HG03108 (cell line): ENCODE data around the gene ERCC2.
"Not testable (repeated sequence)": the region's sequence is repeated elsewhere in the genome, so short reads cannot be mapped to it uniquely, and the experiment has no call there.

Experiments used
- ATAC-seq: cut with Tn5 transposase; IDR thresholded peaks from one replicate; pipeline ENCODE4 v1.9.1; 2021; ENCODE audit warnings: moderate library complexity; ENCODE audit not compliant: unreplicated experiment

ERCC2 gene

DNA sequence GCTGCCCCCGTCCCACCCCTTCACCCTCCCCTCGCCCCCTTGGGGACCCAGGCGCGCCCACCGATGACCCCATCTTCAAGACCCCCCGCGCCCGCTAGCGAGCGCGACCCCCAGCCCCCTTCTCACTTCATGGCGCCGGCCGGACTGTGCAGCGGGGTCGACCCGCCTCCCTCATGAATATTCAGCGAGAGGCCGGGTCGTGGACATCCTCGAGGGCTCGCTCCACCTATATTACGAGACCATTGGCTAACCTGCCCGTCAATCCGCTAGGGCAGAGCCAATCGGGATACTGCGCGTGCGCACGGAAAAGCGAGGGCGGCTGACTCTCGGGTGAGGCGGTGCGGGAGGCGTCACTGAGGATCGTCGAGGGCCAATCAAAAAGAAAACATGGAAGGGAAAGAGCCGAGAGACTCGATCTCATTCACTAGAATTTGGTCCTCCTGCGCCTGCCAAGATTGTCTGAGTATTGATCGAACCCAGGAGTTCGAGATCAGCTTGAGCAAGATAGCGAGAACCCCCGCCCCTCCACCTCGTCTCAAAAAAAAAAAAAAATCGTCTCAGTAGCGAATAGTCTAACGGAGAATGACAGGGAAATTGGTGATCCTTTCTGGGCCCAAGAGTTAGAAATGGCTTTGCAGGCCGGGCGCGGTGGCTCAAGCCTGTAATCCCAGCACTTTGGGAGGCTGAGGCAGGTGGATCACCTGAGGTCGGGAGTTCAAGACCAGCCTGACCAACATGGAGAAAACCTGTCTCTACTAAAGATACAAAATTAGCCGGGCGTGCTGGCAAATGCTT, at the start of gene ERCC2:
Gene ERCC2 (minus strand): TSS at position 164 of the 795 bp plus-strand sequence. CDS start 33 bp downstream, at position 131.
- ATAC-seq, result peak; percentile 96

DNA sequence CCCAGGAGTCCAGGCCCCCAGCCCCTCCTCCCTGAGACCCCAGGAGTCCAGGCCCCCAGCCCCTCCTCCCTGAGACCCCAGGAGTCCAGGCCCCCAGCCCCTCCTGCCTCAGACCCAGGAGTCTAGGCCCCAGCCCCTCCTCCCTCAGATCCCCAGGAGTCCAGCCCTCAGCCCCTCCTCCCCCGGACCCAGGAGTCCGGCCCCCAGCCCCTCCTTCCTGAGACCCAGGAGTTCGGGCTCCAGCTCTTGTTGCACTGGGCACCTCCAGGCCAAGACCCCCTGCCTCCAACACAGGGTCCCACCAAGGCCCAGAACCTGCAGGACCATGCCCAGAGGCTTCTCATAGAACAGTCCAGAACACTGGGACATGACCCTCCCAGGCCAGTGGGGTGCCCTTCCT, 49.5 kb upstream of the ERCC2 start:
- no peak for ATAC-seq

DNA sequence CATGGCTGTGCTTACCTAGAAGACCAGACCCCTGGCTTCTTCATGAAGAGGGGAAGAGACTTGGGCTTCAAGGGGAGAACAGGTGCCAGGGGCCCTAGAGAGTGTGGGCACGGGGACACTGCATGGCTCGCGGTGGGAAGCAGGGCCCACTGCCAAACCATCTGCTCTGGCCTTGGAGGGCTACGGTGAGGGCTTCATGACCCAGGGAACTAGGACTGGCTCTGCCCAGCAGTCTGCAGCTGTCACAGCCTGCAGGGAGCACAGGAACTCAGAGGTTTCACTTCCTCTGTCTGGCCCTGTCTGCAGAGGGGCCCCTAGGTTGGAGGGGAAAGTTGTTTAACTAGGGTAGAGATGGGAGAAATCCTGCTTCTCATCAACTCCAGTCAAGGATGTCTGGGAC, 49.0 kb upstream of the ERCC2 start:
- no peak for ATAC-seq

DNA sequence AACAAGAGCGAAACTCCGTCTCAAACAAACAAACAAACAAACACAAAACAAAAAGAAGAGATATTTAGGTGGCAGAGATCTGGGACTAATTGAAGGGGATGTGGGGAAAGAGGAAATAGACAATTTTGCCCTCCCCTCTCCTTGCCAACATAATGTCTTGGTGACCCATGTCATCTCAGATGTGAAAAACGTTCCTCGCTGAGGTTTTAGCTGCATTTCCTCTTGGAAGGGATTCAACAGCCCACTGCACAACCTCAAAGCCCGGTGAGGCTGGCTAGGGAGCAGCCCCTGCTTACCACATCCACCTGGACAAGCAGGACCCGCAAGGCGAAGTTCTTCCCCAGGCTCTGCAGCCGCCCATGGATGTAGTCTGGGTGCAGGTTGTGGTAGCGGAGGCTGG, 48.4 kb upstream of the ERCC2 start:
- ATAC-seq, result no peak

DNA sequence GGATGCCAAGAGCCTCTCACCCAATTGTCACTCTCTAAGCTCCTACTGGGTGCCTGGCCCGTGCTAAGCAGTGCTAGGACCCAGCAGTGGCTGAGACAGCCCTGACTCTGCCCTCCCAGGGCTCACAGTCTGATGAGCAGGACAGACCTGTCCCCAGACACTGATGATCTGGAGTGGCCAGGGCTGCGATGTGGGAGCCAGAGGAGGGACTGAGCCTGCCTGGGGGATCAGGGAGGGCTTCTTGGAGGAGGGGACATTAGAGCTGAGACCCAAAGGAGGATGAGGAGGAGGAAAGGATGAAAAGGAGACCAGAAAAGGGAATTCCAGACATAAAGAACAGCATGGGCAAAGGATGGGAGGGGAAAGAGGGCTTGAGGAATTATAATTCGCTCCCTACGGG, 46.8 kb upstream of the ERCC2 start:
- ATAC-seq, result no peak

DNA sequence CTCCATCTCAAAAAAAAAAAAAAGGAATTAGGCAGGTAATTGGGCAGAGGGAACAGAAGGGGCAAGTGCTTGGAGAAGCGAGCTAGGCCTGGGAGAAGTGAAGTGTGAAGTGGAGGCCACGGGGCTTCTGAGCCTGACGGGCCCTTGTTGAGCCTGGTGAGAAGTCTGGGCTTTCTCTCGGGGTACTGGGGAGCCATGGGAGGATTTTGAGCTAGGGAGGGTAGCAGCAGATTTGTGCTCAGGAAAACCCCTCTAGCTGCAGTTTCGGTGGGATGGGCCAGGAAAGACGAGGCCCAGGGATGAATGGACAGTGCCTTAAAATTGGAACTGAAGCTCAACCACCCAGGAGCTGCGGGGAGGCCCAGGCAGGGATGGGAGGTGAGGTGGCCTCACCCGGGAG, 44.1 kb upstream of the ERCC2 start:
- no peak for ATAC-seq

DNA sequence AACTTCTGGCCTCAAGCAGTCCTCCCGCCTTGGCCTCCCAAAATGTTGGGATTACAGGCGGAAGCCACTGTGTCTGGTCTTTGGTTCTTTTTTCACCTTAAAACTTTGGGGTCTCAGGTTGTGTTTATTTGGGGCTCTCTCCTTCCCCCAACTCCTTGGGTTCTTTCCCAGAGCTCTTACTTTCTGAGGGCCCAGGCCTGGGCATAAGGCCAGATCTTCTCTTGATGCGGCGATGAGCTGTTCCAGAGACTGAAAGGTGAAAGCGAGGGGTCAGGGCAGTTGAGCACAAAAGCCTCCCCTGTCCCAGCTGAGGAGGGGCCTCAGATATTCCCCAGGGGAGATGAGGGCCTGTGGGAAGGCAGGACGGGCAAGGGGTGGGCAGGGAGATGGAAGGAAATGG, 43.1 kb upstream of the ERCC2 start:
- ATAC-seq, result no peak

DNA sequence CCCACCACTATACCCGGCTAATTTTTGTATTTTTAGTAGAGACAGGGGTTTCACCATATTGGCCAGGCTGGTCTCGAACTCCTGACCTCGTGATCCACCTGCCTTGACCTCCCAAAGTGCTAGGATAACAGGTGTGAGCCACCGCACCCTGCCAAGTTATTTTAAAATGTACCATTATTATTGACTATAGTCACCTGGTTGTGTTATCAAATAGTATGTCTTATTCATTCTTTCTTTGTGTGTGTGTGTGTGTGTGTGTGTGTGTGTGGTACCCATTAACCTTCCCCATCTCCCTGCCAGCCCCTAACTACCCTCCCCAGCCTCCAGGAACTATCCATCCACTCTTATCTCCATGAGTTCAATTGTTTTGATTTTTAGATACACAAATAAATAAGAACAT, 40.0 kb upstream of the ERCC2 start:
- not testable (repeated sequence) for ATAC-seq

DNA sequence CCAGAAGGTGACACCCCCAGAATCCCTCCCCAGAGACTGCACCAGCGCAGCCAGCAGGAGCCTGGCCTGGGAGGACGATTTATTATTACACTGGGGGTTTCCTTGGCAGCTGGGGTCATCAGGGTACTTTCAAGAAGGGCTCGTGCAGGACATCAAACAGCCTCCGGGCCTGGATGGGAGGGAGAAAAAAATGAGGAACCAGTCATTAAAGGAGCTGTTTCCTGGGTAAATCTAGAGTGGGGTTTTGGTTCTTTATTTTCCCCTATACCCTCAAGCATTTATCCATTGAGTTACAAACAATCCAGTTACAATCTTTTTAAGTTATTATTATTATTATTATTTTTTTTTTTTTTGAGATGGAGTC, 39.2 kb upstream of the ERCC2 start:
- no peak for ATAC-seq

DNA sequence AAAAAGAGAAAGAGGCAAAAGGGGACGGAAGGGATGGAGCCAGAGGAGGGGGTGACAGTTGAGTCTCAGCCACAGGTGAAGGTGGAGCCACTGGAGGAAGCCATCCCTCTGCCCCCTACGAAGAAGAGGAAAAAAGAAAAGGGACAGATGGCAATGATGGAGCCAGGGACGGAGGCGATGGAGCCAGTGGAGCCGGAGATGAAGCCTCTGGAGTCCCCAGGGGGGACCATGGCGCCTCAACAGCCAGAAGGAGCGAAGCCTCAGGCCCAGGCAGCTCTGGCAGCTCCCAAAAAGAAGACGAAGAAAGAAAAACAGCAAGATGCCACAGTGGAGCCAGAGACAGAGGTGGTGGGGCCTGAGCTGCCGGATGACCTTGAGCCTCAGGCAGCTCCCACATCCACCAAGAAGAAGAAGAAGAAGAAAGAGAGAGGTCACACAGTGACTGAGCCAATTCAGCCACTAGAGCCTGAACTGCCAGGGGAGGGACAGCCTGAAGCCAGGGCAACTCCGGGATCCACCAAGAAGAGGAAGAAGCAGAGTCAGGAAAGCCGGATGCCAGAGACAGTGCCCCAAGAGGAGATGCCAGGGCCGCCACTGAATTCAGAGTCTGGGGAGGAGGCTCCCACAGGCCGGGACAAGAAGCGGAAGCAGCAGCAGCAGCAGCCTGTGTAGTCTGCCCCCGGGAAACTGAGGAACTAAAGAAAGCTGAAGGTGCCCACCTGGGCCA, 38.6 kb upstream of the ERCC2 start:
- ATAC-seq, result no peak

DNA sequence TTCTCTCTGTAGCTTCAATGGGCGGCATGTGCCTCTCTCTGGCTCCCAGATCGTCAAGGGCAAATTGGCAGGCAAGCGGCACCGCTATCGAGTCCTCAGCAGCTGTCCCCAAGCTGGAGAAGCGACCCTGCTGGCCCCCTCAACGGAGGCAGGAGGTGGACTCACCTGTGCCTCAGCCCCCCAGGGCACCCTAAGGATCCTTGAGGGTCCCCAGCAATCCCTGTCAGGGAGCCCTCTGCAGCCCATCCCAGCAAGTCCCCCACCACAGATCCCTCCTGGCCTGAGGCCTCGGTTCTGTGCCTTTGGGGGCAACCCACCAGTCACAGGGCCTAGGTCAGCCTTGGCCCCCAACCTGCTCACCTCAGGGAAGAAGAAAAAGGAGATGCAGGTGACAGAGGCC, 37.7 kb upstream of the ERCC2 start:
- no peak for ATAC-seq

DNA sequence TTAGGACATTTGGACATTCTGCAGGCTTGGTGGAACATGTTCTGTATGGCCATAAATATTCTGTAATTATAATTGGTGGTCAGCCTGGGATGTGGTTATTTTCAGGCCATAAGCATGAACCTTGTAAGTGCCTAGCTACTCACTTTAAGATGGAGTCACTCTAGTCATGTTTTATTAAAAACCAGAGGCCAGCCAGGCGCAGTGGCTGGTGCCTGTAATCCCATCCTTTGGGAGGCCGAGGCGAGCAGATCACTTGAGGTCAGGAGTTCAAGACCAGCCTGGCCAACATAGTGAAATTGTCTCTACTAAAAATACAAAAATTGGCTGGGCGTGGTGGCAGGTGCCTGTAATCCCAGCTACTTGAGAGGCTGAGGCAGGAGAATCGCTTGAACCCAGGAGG, 37.2 kb upstream of the ERCC2 start:
- ATAC-seq, result not testable (repeated sequence)

DNA sequence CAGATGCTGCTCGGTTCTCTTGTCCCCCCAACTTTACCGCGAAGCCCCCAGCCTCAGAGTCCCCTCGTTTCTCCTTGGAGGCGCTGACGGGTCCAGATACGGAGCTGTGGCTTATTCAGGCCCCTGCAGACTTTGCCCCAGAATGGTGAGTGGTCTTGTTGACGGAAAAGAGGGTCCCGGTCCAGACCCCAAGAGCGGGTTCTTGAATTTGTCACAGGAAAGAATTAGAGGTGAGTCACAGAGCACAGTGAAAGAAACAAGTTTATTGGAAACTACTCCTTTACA, 36.7 kb upstream of the ERCC2 start:
- ATAC-seq, result no peak

DNA sequence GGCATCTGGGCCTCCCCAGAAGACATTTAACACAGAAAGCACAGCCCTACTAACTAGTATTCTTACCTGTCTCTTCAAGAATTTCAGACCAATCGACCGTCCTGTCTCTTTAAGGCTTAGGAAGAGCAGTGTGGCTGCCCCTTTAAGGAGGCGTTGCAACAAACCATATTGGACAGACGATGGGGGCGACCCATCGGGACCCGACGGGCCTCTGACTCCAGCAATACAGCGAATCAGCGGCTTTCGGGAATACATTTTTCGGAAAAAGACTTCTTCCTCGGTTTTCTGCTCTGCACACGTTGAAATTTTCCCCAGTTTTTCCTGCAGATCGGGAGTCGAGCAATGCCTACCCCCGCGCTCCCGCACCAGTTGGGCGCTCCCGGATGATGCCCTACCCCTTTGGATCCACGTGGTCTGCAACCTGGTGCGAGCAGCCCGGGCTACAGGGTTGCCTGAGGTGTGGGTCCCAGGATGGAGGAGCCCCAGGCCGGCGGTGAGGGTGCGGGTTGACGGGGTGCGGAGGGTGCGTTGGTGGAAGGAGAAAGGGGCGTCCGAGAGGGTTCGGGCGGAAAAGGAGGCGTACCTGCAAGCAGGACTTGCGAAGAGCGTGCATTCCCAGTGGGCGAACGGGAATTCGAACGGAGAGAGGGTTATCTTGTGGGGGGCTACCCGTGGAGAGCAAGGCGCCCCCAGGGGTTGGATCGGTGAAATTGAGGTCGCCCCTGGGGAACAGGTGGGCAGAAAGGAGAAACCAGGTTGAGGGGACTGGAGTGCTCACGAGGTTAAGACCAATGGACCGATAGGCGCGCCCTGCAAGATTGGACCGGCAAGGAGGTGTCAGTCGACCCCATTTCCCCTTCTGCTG, 36.1 kb upstream of the ERCC2 start, which contains the start of gene POLR1G:
Gene POLR1G (plus strand): TSS at position 419 of the 865 bp plus-strand sequence. CDS start 53 bp downstream, at position 472.
- peak; percentile 58 for ATAC-seq

DNA sequence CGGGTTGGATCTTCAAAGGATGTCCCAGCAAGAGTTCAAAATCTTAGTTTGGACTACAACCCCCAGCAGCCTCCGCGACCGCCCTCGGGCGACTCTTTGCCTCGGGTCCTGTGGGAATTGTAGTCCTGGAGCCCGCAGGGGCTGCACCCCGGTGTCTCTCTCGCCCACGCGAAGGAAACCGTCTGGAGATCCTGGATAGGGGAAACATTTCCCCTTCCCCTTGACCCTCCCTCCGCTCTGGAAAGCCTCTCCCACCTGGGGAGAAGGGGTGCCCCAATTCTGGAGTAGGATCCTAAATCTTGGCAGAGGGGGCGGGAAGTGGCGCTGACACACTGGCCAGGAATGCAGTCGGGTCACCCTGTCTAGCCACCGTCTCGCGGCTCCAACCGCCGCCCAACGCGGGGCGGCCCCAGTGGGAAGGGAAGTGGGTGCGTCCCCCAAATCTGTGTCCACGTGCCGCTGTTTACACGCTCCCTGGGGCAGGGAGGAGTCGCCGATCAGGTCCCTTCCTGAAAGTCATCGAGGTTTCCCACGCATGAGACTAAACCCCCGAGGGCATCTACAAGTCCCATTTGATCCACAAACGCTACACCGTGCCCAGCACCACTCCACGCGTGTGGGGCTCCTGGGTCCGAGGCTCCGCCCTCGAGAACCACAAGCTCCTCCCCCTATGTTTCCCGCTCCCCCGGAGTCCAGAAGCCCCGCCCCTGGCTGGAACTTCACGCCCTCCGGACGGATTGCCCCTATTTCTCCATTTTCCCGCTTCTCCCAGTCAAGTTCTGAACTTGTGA, 35.3 kb upstream of the ERCC2 start:
- peak; percentile 31 for ATAC-seq

DNA sequence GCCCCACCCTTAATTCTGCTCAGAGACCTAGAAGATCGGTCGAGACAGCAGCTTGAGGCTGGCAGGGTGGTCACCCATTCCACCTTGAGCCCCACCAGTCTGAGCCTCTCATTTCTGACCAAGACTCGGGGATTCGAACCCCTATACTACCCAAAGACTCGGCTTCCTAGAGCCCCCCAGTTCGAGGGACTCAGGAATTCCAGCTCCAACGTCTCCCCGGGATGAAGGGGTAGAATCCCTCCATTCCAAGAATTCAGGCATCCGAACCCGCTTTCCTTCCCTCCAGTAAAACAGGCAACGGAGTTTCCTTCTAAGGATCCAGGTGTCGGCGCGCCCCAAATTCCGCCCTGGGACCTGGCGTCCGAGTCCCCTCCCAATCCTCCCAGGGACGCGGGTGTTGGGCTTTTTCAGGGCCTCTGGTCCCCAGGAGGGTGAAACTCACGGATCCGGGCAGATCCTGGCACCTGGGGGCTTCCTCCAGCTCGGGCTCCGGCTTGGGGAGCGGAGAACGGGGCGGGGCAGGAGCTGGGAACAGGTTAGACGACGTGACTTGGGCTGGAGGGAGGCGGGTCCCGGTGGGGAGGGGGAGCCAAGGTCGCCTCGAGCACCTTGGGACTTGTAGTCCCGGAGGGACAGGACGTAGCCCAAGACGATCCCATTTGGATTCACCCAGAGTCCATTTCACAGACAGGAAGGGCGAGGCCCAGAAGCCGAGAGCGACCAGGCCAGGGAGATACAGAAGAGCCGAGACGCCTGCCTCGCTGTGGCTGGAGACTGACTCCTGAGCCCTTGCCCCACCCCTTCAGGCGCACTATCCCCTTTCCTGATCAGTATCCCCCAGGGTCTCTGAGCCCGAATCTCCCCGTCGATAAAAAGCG, 34.4 kb upstream of the ERCC2 start, which contains the start of gene PPP1R13L:
Gene PPP1R13L (minus strand): TSS at position 513 of the 878 bp plus-strand sequence. CDS start 6,751 bp downstream, outside the sequence.
- ATAC-seq, result peak; percentile 32

DNA sequence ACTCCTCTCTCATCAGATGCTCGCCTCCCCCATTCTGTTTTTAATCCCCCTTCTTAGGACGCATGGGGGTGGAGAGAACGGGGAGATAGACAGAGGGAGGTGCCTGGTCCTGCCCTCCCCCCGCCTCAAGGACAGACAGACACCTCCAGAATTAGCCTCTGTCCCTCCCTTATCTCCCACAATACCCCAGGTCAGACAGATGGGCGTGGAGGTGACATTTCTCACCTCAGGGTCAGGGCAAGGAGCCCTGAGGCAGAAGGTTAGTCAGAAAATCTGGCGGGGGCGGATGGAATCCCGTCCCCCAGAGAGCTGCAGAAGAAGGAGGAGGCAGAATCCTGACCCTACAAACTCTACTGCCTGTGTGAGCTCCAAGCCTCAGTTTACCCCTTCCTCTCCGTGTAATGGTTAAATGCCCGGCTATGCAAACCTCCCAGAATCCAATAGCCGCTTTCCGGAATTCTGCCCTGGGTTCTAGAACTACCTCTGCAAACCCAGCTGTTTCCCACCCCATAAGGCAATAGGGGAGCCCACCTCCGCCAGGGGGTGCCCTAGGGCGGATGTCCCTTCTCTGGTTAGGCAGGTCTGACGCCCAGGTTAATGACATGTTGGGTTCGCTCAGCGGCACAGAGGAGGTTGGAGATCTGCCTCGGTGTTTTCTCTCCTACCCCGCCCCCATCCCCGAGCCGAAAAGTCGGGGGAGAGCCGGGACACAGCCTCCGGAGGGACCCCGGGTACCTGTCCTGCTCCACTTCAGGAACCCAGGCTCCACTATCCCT, 33.6 kb upstream of the ERCC2 start:
- no peak for ATAC-seq

DNA sequence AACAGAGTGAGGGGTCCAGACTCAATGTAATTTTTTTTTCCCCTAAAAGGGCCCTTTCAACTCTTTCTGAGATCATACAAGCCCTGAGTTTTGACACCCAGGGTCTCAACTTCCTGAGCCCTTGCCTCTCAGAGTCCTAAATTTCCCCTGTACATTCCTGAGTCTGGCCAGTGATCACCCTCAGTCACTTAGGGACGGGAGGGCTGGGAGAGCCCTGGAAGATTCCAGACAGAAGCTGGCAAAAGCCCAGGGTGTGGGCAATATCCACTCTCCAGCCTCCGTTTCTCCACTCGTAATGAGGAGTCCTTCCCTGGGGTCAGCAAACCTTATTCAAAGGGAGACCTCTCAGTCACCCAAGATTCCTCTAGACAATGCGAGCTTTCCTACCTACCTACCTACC, 32.9 kb upstream of the ERCC2 start:
- ATAC-seq, result no peak
